ENCODE results near the gene HSPB7. TPM values are rescaled to one million over a fixed set of nuclear protein-coding genes. Genes with fewer than 3 reads are reported as not detected.

HSPB7 gene
- total and polyA plus RNA-seq, 2 donors (not counting 3 experiments of a cell fraction or from before 2014, with no cell fraction given): not detected

DNA sequence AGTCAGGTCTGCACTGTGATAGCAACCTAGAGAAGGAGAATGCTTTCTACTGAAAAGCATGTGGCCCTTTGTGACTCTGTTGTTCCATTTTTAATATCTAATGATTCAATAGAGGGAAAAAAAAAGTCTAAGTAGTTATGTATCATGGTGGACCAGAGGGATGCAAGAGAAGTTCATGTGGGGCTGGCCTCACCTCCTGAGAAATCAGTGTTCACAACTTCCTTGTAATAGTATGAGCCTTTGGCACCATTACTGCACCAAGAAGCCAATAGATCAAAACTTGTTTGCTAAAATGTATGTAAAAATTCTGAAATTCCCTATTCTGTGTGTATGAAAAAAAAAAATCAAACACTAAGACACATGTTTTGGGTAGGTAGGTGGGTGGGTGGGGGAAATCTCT is 46.9 kb downstream of the HSPB7 start:
- Histone ChIP-seq H3K4me2 (ENCODE audit: insufficient read depth, low read length) (no peak overlapping the region), H3K9ac (replicated peaks; ENCODE audit: extremely low read depth, insufficient read depth, low read length) (no peak overlapping the region), H3K4me1 (ENCODE audit: control insufficient read depth, extremely low read depth, insufficient read depth, low read length) (peaks cover 14% of the 10 kb centered on the region), H3K36me3 (ENCODE audit: control insufficient read depth in 2 of 2, extremely low read depth in 1 of 2, insufficient read depth in 2 of 2, low read length in 2 of 2) (peaks cover 12% of the 10 kb centered on the region in 2 experiments), H2AFZ (ENCODE audit: low read depth, low read length) (no peak overlapping the region), H4K20me1 (replicated peaks; ENCODE audit: control insufficient read depth, extremely low read depth, insufficient read depth, low read length) (peaks cover 2% of the 10 kb centered on the region), H3K79me2 (ENCODE audit: control insufficient read depth, insufficient read depth, low read length) (peaks cover 79% of the 10 kb centered on the region), H3K27ac (ENCODE audit: insufficient read depth, low read depth, low read length) (no peak overlapping the region), H3K27me3 (ENCODE audit: control insufficient read depth in 2 of 2, insufficient read depth in 2 of 2, low read length in 2 of 2) (no peaks in the 10 kb centered on the region), H3K4me3 (replicated peaks in 1 of 3; ENCODE audit: insufficient read depth in 1 of 3, low read depth in 1 of 3, low read length in 3 of 3) (no peak overlapping the region), H3K9me1 (replicated peaks; ENCODE audit: control insufficient read depth, extremely low read depth, insufficient read depth, low read length) (no peaks in the 10 kb centered on the region), H3K9me3 (replicated peaks; ENCODE audit: control insufficient read depth, insufficient read depth, low read length) (no peaks in the 10 kb centered on the region)
- BruUV-seq (replicated peaks): no TSS peak
- ChIA-PET POLR2A (no interaction called here), CTCF (no interaction called here)
- dilution Hi-C loops (cut with MboI; ENCODE audit: extremely low pct_ligation_motif_present, low sequenced_read_pairs) (no loop called here), intact Hi-C loops (cut with micrococcal nuclease) (no loop called here)
- FAIRE-seq: no peak
- TF ChIP-seq, protein P1, sequence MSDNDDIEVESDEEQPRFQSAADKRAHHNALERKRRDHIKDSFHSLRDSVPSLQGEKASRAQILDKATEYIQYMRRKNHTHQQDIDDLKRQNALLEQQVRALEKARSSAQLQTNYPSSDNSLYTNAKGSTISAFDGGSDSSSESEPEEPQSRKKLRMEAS (IDR thresholded peaks at IDR 0.05; ENCODE audit: insufficient read depth, insufficient read length): no peak
- TF ChIP-seq POLR2AphosphoS5 (IDR thresholded peaks at IDR 0.05; ENCODE audit: insufficient read depth, low read depth, low read length) (no peak), FOS (IDR thresholded peaks at IDR 0.05; ENCODE audit: borderline replicate concordance, insufficient read depth, low read length) (no peak), MYC (IDR thresholded peaks at IDR 0.05; ENCODE audit: low read depth, low read length) (no peak), POLR2A (IDR thresholded peaks at IDR 0.05; ENCODE audit: low read depth, low read length) (no peak), GATA2 (IDR thresholded peaks at IDR 0.05; ENCODE audit: insufficient read depth, insufficient read length, low read depth, low read length) (no peak), JUN (IDR thresholded peaks at IDR 0.05; ENCODE audit: borderline replicate concordance, insufficient read depth, insufficient read length, low read depth) (no peak), EZH2 (IDR thresholded peaks at IDR 0.05; ENCODE audit: borderline replicate concordance, low read depth, low read length, severe bottlenecking) (no peak)
- TF ChIP-seq, protein P2, sequence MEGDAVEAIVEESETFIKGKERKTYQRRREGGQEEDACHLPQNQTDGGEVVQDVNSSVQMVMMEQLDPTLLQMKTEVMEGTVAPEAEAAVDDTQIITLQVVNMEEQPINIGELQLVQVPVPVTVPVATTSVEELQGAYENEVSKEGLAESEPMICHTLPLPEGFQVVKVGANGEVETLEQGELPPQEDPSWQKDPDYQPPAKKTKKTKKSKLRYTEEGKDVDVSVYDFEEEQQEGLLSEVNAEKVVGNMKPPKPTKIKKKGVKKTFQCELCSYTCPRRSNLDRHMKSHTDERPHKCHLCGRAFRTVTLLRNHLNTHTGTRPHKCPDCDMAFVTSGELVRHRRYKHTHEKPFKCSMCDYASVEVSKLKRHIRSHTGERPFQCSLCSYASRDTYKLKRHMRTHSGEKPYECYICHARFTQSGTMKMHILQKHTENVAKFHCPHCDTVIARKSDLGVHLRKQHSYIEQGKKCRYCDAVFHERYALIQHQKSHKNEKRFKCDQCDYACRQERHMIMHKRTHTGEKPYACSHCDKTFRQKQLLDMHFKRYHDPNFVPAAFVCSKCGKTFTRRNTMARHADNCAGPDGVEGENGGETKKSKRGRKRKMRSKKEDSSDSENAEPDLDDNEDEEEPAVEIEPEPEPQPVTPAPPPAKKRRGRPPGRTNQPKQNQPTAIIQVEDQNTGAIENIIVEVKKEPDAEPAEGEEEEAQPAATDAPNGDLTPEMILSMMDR (IDR thresholded peaks at IDR 0.05; ENCODE audit: extremely low read depth in 1 of 2, insufficient read depth in 1 of 2, low read depth in 1 of 2, low read length in 2 of 2): no peak
- DNase-seq (ENCODE audit: low read depth, low spot score): no peak

All from endothelial cell of umbilical vein (primary cell).